Measurements from ENCODE around the gene OR1L1.

OR1L1 gene, protein sequence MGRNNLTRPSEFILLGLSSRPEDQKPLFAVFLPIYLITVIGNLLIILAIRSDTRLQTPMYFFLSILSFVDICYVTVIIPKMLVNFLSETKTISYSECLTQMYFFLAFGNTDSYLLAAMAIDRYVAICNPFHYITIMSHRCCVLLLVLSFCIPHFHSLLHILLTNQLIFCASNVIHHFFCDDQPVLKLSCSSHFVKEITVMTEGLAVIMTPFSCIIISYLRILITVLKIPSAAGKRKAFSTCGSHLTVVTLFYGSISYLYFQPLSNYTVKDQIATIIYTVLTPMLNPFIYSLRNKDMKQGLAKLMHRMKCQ
- total RNA-seq = 0 reads per million in 9 experiments

DNA sequence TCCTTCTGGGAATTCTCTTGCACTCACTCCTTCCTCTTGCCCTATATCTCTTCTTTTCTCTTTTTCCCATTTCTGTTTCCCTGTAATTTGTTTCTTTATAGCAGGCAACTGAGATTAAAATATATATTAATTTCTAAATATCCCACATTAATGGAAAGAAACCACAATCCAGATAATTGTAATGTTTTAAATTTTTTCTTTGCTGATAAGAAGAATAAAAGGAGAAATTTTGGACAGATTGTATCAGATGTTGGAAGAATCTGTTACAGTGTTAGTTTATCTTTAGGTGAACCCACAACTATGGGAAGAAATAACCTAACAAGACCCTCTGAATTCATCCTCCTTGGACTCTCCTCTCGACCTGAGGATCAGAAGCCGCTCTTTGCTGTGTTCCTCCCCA lies at the start of gene OR1L1:
OR1L1 (plus strand) TSS at position 301 of the 400 bp plus-strand sequence; CDS start at position 301, 0 bp downstream.
- H3K27ac Mint-ChIP-seq = no peak within 1 kb of the TSS
- DNase-seq (no peak), ATAC-seq (replicated peaks) (no peak)
- H3K4me3 Mint-ChIP-seq = no peak within 1 kb of the TSS
- no peaks in the 10 kb centered on the region for H3K36me3 Mint-ChIP-seq (ENCODE audit: insufficient read depth)
- no peaks in the 10 kb centered on the region for H3K4me1 Mint-ChIP-seq (ENCODE audit: low read depth in 2 of 2)
- no peaks in the 10 kb centered on the region for H3K9me3 Mint-ChIP-seq
- peaks cover 41 to 64% of the 10 kb centered on the region in 2 donors for H3K27me3 Mint-ChIP-seq

GRCh38 chr9:122614362-122614761 lies 47.2 kb upstream of the OR1L1 start, which contains the start of gene OR1Q1:
Gene OR1Q1, plus strand, starts transcription at chr9:122614738. Its CDS starts 0 bp downstream, at chr9:122614738.
- no peak for ATAC-seq (replicated peaks)
- Mint-ChIP-seq H3K9me3 (peaks cover 0 to 8% of the 10 kb centered on the region in 2 donors), H3K4me1 (ENCODE audit: low read depth in 2 of 2) (no peaks in the 10 kb centered on the region), H3K27me3 (peaks cover 27 to 28% of the 10 kb centered on the region in 2 donors), H3K27ac (no peak within 1 kb of the TSS), H3K4me3 (no peak within 1 kb of the TSS), H3K36me3 (ENCODE audit: insufficient read depth) (no peaks in the 10 kb centered on the region)
- DNase-seq = no peak

DNA sequence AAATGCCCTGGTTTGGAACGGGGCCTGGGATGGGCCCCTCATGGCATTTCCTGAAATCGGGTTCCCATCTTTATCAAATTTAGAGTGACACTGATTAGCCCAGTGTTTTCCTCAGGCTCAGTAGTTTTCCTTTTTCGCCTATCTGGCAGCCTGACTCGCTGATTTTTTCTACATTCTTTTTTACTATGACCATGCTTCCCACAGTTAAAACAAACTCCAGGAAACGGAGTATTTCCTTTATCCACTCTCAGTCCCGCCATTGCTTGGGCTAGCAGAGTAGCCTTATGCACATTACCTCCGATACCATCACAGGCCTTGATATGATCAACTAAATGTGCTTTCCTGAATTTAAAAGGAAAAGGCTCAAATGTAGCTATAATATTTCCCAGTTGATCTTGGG lies 41.5 kb upstream of the OR1L1 start:
- no peak overlapping the region for H3K27ac Mint-ChIP-seq
- H3K4me3 Mint-ChIP-seq = no peak overlapping the region
- peaks cover 0 to 8% of the 10 kb centered on the region in 2 donors for H3K9me3 Mint-ChIP-seq
- H3K36me3 Mint-ChIP-seq (ENCODE audit: insufficient read depth) = no peaks in the 10 kb centered on the region
- DNase-seq = no peak
- H3K27me3 Mint-ChIP-seq = peaks cover 42 to 48% of the 10 kb centered on the region in 2 donors
- no peaks in the 10 kb centered on the region for H3K4me1 Mint-ChIP-seq (ENCODE audit: low read depth in 2 of 2)
- ATAC-seq (replicated peaks) = no peak

DNA sequence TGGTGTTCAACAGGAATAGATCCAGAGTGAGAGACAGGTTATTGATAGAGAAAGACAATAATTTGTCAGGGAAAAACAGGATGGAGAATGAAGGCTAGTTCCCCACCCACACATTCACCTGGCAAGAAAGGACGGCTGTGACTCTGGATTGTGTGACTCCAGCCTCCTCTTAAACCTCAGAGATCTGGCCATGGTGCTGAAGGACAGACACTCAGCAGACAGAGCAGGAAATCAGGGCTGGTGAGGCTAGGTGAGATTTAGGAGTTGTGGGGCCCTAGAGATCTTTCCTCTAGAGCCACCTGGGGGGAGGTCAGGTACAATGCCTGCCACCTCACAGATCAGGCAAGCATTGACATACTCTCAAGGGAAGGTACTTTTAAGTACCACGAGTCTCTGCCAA lies 19.3 kb upstream of the OR1L1 start:
- Mint-ChIP-seq H3K4me1 (ENCODE audit: low read depth in 2 of 2) (no peaks in the 10 kb centered on the region), H3K4me3 (no peak overlapping the region), H3K27me3 (peaks cover 18 to 43% of the 10 kb centered on the region in 2 donors), H3K9me3 (peaks cover 5 to 10% of the 10 kb centered on the region in 2 donors), H3K36me3 (ENCODE audit: insufficient read depth) (no peaks in the 10 kb centered on the region), H3K27ac (no peak overlapping the region)
- DNase-seq (no peak), ATAC-seq (replicated peaks) (no peak)

DNA sequence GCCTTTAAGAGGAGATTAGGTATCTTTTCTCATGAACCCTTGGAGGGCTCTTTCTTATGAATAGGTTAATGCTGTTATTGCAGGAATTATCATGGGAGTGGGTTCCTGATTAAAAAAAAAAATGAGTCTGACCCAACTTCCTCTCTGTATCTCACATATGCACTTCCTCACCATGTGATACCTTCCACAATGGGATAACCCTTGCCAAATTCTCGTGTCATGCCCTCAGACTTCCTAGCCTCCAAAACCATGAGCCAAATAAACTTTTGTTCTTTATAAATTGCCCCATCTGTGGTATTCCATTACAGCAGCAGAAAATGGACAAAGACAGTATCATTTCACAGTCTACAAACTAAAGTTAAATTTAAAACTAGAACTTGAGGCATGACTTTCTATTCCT lies 5.1 kb upstream of the OR1L1 start:
- H3K36me3 Mint-ChIP-seq (ENCODE audit: insufficient read depth) = no peaks in the 10 kb centered on the region
- H3K4me1 Mint-ChIP-seq (ENCODE audit: low read depth in 2 of 2) = no peaks in the 10 kb centered on the region
- no peak overlapping the region for H3K4me3 Mint-ChIP-seq
- ATAC-seq (replicated peaks) = no peak
- H3K9me3 Mint-ChIP-seq = no peaks in the 10 kb centered on the region
- H3K27ac Mint-ChIP-seq = no peak overlapping the region
- no peak for DNase-seq
- H3K27me3 Mint-ChIP-seq = peaks cover 23 to 24% of the 10 kb centered on the region in 2 donors

GRCh38 chr9:122657527-122657926 lies 4.0 kb upstream of the OR1L1 start, which contains the start of gene OR1B1:
Gene OR1B1, minus strand, starts transcription at chr9:122657627.
- Mint-ChIP-seq H3K27ac (no peak within 1 kb of the TSS), H3K4me1 (ENCODE audit: low read depth in 2 of 2) (no peaks in the 10 kb centered on the region), H3K9me3 (no peaks in the 10 kb centered on the region), H3K4me3 (no peak within 1 kb of the TSS), H3K27me3 (peaks cover 35 to 36% of the 10 kb centered on the region in 2 donors), H3K36me3 (ENCODE audit: insufficient read depth) (no peaks in the 10 kb centered on the region)
- DNase-seq (no peak), ATAC-seq (replicated peaks) (no peak)

- Mint-ChIP-seq H3K36me3 (ENCODE audit: insufficient read depth) (no peaks in the 10 kb centered on the region), H3K4me1 (ENCODE audit: low read depth in 2 of 2) (no peaks in the 10 kb centered on the region), H3K27ac (no peak overlapping the region), H3K9me3 (peaks cover 11% of the 10 kb centered on the region in 2 donors), H3K4me3 (no peak overlapping the region), H3K27me3 (peaks cover 0 to 28% of the 10 kb centered on the region in 2 donors)
- ATAC-seq (replicated peaks) (no peak), DNase-seq (no peak)
These were observed 11.0 kb downstream of the OR1L1 start for GRCh38 chr9:122672481-122672880.

DNA sequence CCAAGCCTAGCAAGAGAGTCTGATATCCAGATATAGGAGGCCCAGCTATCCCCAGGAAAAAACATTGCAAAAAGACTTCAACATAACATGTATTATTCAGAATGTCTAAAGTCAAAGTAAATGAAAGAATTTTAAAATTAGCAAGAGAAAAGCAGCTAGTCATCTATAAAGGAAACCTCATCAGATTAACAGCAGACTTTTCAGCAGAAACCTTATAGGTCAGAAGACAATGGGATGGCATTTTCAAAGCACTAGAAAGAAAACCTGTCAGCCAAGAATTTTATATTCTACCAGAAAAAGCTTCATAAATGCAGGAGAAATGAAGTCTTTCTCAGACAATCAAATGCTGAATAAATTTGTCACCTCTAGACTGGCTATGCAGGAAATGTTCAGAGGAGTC lies 23.3 kb downstream of the OR1L1 start:
- H3K27me3 Mint-ChIP-seq = peaks cover 0 to 9% of the 10 kb centered on the region in 2 donors
- no peaks in the 10 kb centered on the region for H3K4me1 Mint-ChIP-seq (ENCODE audit: low read depth in 2 of 2)
- H3K4me3 Mint-ChIP-seq = no peak overlapping the region
- H3K27ac Mint-ChIP-seq = no peak overlapping the region
- H3K9me3 Mint-ChIP-seq = peaks cover 3 to 27% of the 10 kb centered on the region in 2 donors
- no peak for ATAC-seq (replicated peaks)
- no peaks in the 10 kb centered on the region for H3K36me3 Mint-ChIP-seq (ENCODE audit: insufficient read depth)
- DNase-seq = no peak

- no peak for ATAC-seq (replicated peaks)
- Mint-ChIP-seq H3K9me3 (peaks cover 4 to 21% of the 10 kb centered on the region in 2 donors), H3K4me1 (ENCODE audit: low read depth in 2 of 2) (no peaks in the 10 kb centered on the region), H3K4me3 (no peak overlapping the region), H3K27ac (no peak overlapping the region), H3K36me3 (ENCODE audit: insufficient read depth) (no peaks in the 10 kb centered on the region), H3K27me3 (peaks cover 0 to 5% of the 10 kb centered on the region in 2 donors)
- no peak for DNase-seq
These were observed 34.2 kb downstream of the OR1L1 start for GRCh38 chr9:122695696-122696095.

All from effector memory CD8-positive, alpha-beta T cell (primary cell).